GM13976 (cell line): Measurements from ENCODE around the gene KLK3.

ENCODE experiments used
- DNase-seq: peaks from one replicate; pipeline ENCODE4 v3.0.0; 2012; ENCODE audit warnings: low spot score
- CTCF ChIP-seq: IDR thresholded peaks from 2 replicates; pipeline ENCODE4 v1.5.1; 2012; ENCODE audit warnings: borderline replicate concordance, mild to moderate bottlenecking; ENCODE audit not compliant: insufficient read depth; ENCODE audit errors: extremely low read depth, missing control alignments, control extremely low read depth
- in situ Hi-C: fragments of 300-500 bp; cut with MboI; formaldehyde crosslinking; loops from one replicate; pipeline ENCODE4 v1.12.0; 2022; ENCODE audit warnings: low sequenced_read_pairs, mixed read lengths, inconsistent platforms; ENCODE audit not compliant: unreplicated experiment

The KLK3 gene

GRCh38 chr19:50835785-50836542 is 18.8 kb upstream of the KLK3 start:
- in situ Hi-C loops = no loop called here
- DNase-seq = peak; percentile 95
- no peak for TF ChIP-seq CTCF

- no peak for TF ChIP-seq CTCF
- in situ Hi-C loops = no loop called here
- no peak for DNase-seq
Observed at GRCh38 chr19:50836543-50837195, 18.0 kb upstream of the KLK3 start.

GRCh38 chr19:50837300-50837699 is 17.4 kb upstream of the KLK3 start:
- in situ Hi-C loops = no loop called here
- no peak for TF ChIP-seq CTCF
- no peak for DNase-seq

DNA sequence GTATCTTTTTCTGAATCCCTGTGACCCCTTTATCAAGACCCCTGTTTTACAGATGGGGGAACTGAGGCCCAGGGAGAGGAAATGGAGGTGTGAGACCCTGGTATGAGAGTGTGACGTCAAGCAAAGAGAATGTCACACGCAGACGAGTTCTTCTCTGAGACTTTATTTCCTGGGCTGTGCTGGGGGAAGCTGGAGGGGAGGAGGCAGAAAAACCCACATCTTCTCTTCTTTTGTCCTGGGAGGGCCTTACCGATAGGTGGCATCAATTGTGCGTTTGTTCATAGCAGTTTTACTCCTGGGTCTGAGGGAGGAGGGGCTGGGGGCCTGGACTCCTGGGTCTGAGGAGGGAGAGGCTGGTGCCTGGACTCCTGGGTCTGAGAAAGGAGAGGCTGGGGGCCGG is 16.5 kb upstream of the KLK3 start:
- TF ChIP-seq CTCF = peak; percentile 45
- in situ Hi-C loops = no loop called here
- peak; percentile 74 for DNase-seq

GRCh38 chr19:50839712-50840655 is 14.7 kb upstream of the KLK3 start:
- in situ Hi-C loops = no loop called here
- no peak for DNase-seq
- TF ChIP-seq CTCF = no peak

- in situ Hi-C loops = no loop called here
- no peak for TF ChIP-seq CTCF
- DNase-seq = no peak
Observed at GRCh38 chr19:50842130-50842529, 12.6 kb upstream of the KLK3 start.
